CD4-positive, alpha-beta T cell (primary cell): Measurements from ENCODE around the gene C4orf50. TPM values are rescaled to one million over a fixed set of nuclear protein-coding genes. Genes with fewer than 3 reads are reported as not detected.

Experiments used
- ATAC-seq: fragments of 200-7000 bp; cut with Tn5 transposase; one replicate; pipeline ENCODE4 v1.10.0; 2022; ENCODE audit warnings: mild to moderate bottlenecking; ENCODE audit not compliant: poor library complexity
- CTCF ChIA-PET: fragments of 350-600 bp; sonication (Branson Sonifier 250); formaldehyde crosslinking; loops from one replicate; lab custom pipeline; 2021; ENCODE audit warnings: antibody characterized with exemption, inconsistent platforms; lab: Charles Lee
- POLR2A ChIA-PET: fragments of 350-600 bp; sonication (Branson Sonifier 250); formaldehyde crosslinking; loops from one replicate; lab custom pipeline; 2021; ENCODE audit warnings: antibody characterized with exemption, inconsistent platforms; lab: Charles Lee
- DNase-seq, 14 experiments: peaks; one replicate each; pipeline ENCODE4 v3.0.0-alpha.2; 2013 to 2020; ENCODE audit warnings: mixed read lengths in 2 of 14
- H3K27ac ChIP-seq, 2 donors: one replicate each; pipeline versions ENCODE4 v1.5.1 to v1.7.0; 2013; ENCODE audit warnings: low read length in 2 of 2, low read depth in 1 of 2, mild to moderate bottlenecking in 1 of 2
- H3K27me3 ChIP-seq, 2 experiments: 1 replicate in 1 of 2; 2 replicates in 1 of 2; pipeline versions ENCODE4 v1.6.1 to v1.7.0; 2013; ENCODE audit warnings: low read length in 2 of 2, control low read depth in 1 of 2, mild to moderate bottlenecking in 1 of 2, moderate library complexity in 1 of 2; ENCODE audit not compliant: insufficient read depth in 2 of 2, control insufficient read depth in 1 of 2
- H3K36me3 ChIP-seq: one replicate; pipeline ENCODE4 v1.6.1; 2013; ENCODE audit warnings: low read length, control low read depth; ENCODE audit not compliant: insufficient read depth
- H3K4me1 ChIP-seq: one replicate; pipeline ENCODE4 v1.6.1; 2013; ENCODE audit warnings: low read length, control low read depth; ENCODE audit not compliant: insufficient read depth
- H3K4me3 ChIP-seq: one replicate; pipeline ENCODE4 v1.5.1; 2013; ENCODE audit warnings: mild to moderate bottlenecking, low read length, moderate library complexity
- H3K9me3 ChIP-seq, 2 experiments: 1 replicate in 1 of 2; 2 replicates in 1 of 2; pipeline versions ENCODE4 v1.6.1 to v1.7.0; 2013; ENCODE audit warnings: low read length in 2 of 2, mild to moderate bottlenecking in 2 of 2, control low read depth in 1 of 2, moderate library complexity in 1 of 2; ENCODE audit not compliant: control insufficient read depth in 1 of 2, insufficient read depth in 1 of 2
- H3K27ac Mint-ChIP-seq: one replicate; pipeline ENCODE4 v1.8.0; 2020; ENCODE audit warnings: mixed read lengths
- H3K27me3 Mint-ChIP-seq: one replicate; pipeline ENCODE4 v1.8.0; 2021; ENCODE audit warnings: mixed read lengths
- H3K36me3 Mint-ChIP-seq: one replicate; pipeline ENCODE4 v1.8.0; 2021; ENCODE audit warnings: low read depth, mixed read lengths
- H3K4me1 Mint-ChIP-seq: one replicate; pipeline ENCODE4 v1.8.0; 2021; ENCODE audit warnings: low read depth, mixed read lengths
- H3K4me3 Mint-ChIP-seq: one replicate; pipeline ENCODE4 v1.8.0; 2020; ENCODE audit warnings: mild to moderate bottlenecking, mixed read lengths
- H3K9me3 Mint-ChIP-seq: one replicate; pipeline ENCODE4 v1.8.0; 2020; ENCODE audit warnings: mixed read lengths
- intact Hi-C, 2 experiments: fragments of 100-400 bp; cut with DNase I in 1 of 2; cut with micrococcal nuclease in 1 of 2; formaldehyde crosslinking; loops; one replicate each; pipeline versions ENCODE4 v1.15.1 to v1.9.0; 2023 to 2025; cut with DNase I, micrococcal nuclease
- total RNA-seq, 174 experiments: library from RNA in 2 of 174; stranded (reverse) in 2 of 174; gene quantifications; one replicate each; pipeline ENCODE4 v1.2.3 and lab custom pipeline; 2021 to 2026
- TF ChIP-seq, protein P1 (sequence below): fragments of 200-600 bp; IDR thresholded peaks from one replicate; pipeline ENCODE4 v1.8.0; 2022; ENCODE audit warnings: antibody characterized with exemption, mild to moderate bottlenecking

The C4orf50 gene
- total RNA-seq, 2 experiments from 2014 or later = 0.16 to 0.20 TPM

DNA sequence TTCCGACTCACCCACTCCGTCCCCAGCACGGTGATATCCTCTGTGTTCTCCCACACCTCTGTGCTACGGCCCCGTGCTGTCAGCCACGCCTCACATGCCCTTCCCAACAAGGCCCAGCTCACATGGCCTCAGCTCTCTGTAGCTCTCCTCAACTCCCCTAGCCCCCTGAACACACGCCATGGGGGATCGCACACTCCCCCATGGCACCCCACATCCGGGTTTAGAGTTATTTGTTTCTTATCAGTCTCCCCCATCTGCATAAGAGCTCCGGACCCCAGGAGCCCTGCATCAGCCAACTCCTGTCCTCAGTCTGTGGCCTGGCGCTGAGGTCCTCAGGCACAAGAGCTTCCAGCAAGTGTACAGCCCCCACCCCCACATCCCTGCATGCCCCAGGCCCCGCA lies 7.0 kb downstream of the C4orf50 start:
- intact Hi-C loops = no loop called here
- ChIA-PET CTCF (no interaction called here), POLR2A (no interaction called here)
- H3K36me3 ChIP-seq = no peaks in the 10 kb centered on the region
- H3K27me3 Mint-ChIP-seq = peaks cover 46% of the 10 kb centered on the region
- no peak overlapping the region for H3K4me3 Mint-ChIP-seq
- DNase-seq (no peak), ATAC-seq (no peak)
- no peaks in the 10 kb centered on the region for H3K9me3 ChIP-seq
- no peaks in the 10 kb centered on the region for H3K9me3 Mint-ChIP-seq
- no peak overlapping the region for H3K27ac Mint-ChIP-seq
- H3K27me3 ChIP-seq = no peaks in the 10 kb centered on the region
- no peaks in the 10 kb centered on the region for H3K36me3 Mint-ChIP-seq
- TF ChIP-seq, protein P1, sequence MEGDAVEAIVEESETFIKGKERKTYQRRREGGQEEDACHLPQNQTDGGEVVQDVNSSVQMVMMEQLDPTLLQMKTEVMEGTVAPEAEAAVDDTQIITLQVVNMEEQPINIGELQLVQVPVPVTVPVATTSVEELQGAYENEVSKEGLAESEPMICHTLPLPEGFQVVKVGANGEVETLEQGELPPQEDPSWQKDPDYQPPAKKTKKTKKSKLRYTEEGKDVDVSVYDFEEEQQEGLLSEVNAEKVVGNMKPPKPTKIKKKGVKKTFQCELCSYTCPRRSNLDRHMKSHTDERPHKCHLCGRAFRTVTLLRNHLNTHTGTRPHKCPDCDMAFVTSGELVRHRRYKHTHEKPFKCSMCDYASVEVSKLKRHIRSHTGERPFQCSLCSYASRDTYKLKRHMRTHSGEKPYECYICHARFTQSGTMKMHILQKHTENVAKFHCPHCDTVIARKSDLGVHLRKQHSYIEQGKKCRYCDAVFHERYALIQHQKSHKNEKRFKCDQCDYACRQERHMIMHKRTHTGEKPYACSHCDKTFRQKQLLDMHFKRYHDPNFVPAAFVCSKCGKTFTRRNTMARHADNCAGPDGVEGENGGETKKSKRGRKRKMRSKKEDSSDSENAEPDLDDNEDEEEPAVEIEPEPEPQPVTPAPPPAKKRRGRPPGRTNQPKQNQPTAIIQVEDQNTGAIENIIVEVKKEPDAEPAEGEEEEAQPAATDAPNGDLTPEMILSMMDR = no peak
- H3K4me1 ChIP-seq = no peaks in the 10 kb centered on the region
- no peaks in the 10 kb centered on the region for H3K4me1 Mint-ChIP-seq
- no peak overlapping the region for H3K27ac ChIP-seq
- no peak overlapping the region for H3K4me3 ChIP-seq

DNA sequence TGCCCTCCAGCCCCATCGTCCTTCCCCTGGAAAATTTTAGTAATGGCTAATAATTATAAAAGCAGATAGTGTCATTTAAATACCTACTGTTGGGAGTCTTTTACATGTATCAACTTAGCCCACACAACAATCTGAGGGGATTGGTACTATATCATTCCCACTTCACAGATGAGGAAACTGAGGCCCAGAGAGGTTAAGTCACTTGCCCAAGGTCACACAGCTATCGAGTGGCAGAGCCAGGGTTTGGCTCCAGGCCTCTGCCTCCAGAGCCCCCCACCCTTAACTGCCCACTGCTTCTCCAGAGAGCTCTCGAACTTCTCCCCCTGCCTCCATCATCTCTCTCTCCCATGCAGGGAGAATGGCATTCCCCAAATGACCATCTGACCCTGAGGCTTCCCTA lies 7.4 kb downstream of the C4orf50 start:
- DNase-seq = no peak
- no peak overlapping the region for H3K27ac ChIP-seq
- no peak for ATAC-seq
- H3K36me3 ChIP-seq = no peaks in the 10 kb centered on the region
- no peaks in the 10 kb centered on the region for H3K9me3 ChIP-seq
- no peak overlapping the region for H3K27ac Mint-ChIP-seq
- TF ChIP-seq, protein P1 = no peak
- no peaks in the 10 kb centered on the region for H3K4me1 ChIP-seq
- no peaks in the 10 kb centered on the region for H3K36me3 Mint-ChIP-seq
- no peak overlapping the region for H3K4me3 ChIP-seq
- H3K27me3 ChIP-seq = no peaks in the 10 kb centered on the region
- CTCF ChIA-PET = no interaction called here
- H3K9me3 Mint-ChIP-seq = no peaks in the 10 kb centered on the region
- H3K27me3 Mint-ChIP-seq = peaks cover 46% of the 10 kb centered on the region
- POLR2A ChIA-PET = no interaction called here
- intact Hi-C loops = no loop called here
- no peak overlapping the region for H3K4me3 Mint-ChIP-seq
- H3K4me1 Mint-ChIP-seq = no peaks in the 10 kb centered on the region

DNA sequence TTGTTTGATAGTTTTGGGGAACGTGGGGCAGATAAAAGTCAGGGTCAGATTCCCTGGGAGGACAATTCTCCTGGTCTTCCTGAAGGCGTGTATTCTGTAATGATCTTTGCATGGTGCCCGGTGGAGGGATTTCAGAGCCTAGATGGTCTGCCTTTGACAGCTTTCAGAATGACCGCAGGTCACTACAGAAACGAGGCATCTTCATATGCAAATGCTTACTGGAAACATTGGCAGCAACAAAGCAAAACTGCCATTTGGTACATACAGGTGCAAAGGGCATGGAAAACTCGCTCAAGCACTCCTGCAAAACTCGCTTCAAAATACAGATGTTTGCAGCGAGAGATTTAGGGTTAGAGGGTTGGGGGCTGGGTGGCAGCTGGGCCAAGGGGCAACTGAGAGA lies 8.8 kb downstream of the C4orf50 start:
- Histone ChIP-seq H3K9me3 (no peaks in the 10 kb centered on the region), H3K27ac (no peak overlapping the region), H3K4me1 (no peaks in the 10 kb centered on the region), H3K27me3 (no peaks in the 10 kb centered on the region), H3K4me3 (no peak overlapping the region), H3K36me3 (no peaks in the 10 kb centered on the region)
- TF ChIP-seq, protein P1 = no peak
- Mint-ChIP-seq H3K9me3 (no peaks in the 10 kb centered on the region), H3K27ac (no peak overlapping the region), H3K36me3 (no peaks in the 10 kb centered on the region), H3K27me3 (peaks cover 46% of the 10 kb centered on the region), H3K4me1 (no peaks in the 10 kb centered on the region), H3K4me3 (no peak overlapping the region)
- ChIA-PET CTCF (no interaction called here), POLR2A (no interaction called here)
- ATAC-seq = no peak
- intact Hi-C loops = no loop called here
- DNase-seq = no peak
